Measurements from ENCODE around the gene LSAMP. TPM values are rescaled to one million over a fixed set of nuclear protein-coding genes. Genes with fewer than 3 reads are reported as not detected.

LSAMP gene
- total RNA-seq, 1 experiment from 2014 or later: 3.1 TPM

GRCh38 chr3:116226266-116226665 is 219.0 kb downstream of the LSAMP start:
- no peaks in the 10 kb centered on the region for H3K27me3 ChIP-seq (ENCODE audit: control insufficient read depth, insufficient read depth, low read length)
- ChIA-PET CTCF (no interaction called here), POLR2A (no interaction called here)
- H3K9me3 ChIP-seq (ENCODE audit: control insufficient read depth, insufficient read depth, low read depth, low read length): no peaks in the 10 kb centered on the region
- H3K4me3 ChIP-seq (ENCODE audit: low read depth in 2 of 2, low read length in 2 of 2): no peak overlapping the region
- no peaks in the 10 kb centered on the region for H3K4me1 ChIP-seq (ENCODE audit: control insufficient read depth, insufficient read depth, low read length)
- no peak for ATAC-seq
- no peak for DNase-seq (ENCODE audit: low read depth, low spot score)
- TF ChIP-seq POLR2AphosphoS5 (IDR thresholded peaks at IDR 0.05; ENCODE audit: low read depth, low read length) (no peak), CTCF (IDR thresholded peaks at IDR 0.05) (no peak), TCF7L2 (IDR thresholded peaks at IDR 0.05; ENCODE audit: low read depth, low read length) (no peak), SIN3A (IDR thresholded peaks at IDR 0.05; ENCODE audit: borderline replicate concordance, insufficient read depth, low read depth, low read length) (no peak), REST (IDR thresholded peaks at IDR 0.05; ENCODE audit: insufficient read depth in 1 of 2, low read depth in 2 of 2, low read length in 1 of 2) (no peak)
- no peak overlapping the region for H3K27ac ChIP-seq (ENCODE audit: low read length)
- no peaks in the 10 kb centered on the region; the same call in 1 of the 2 replicates for H3K36me3 ChIP-seq (ENCODE audit: control insufficient read depth, insufficient read depth, low read length)
- intact Hi-C loops (cut with micrococcal nuclease; ENCODE audit: unreplicated experiment): no loop called here
- BruUV-seq (replicated peaks): no TSS peak
- in situ Hi-C loops (cut with HindIII; ENCODE audit: low pct_unique_long_range_greater_than_20kb, low sequenced_read_pairs): no loop called here

GRCh38 chr3:116216761-116217160 is 228.5 kb downstream of the LSAMP start:
- no peaks in the 10 kb centered on the region for H3K36me3 ChIP-seq (ENCODE audit: control insufficient read depth, insufficient read depth, low read length)
- in situ Hi-C loops (cut with HindIII; ENCODE audit: low pct_unique_long_range_greater_than_20kb, low sequenced_read_pairs) (no loop called here), intact Hi-C loops (cut with micrococcal nuclease; ENCODE audit: unreplicated experiment) (no loop called here)
- H3K27ac ChIP-seq (ENCODE audit: low read length): no peak overlapping the region
- ChIA-PET POLR2A (no interaction called here), CTCF (no interaction called here)
- H3K4me3 ChIP-seq (ENCODE audit: low read depth in 2 of 2, low read length in 2 of 2): no peak overlapping the region
- DNase-seq (ENCODE audit: low read depth, low spot score) (no peak), ATAC-seq (no peak)
- no peaks in the 10 kb centered on the region for H3K4me1 ChIP-seq (ENCODE audit: control insufficient read depth, insufficient read depth, low read length)
- TF ChIP-seq TCF7L2 (IDR thresholded peaks at IDR 0.05; ENCODE audit: low read depth, low read length) (no peak), SIN3A (IDR thresholded peaks at IDR 0.05; ENCODE audit: borderline replicate concordance, insufficient read depth, low read depth, low read length) (no peak), CTCF (IDR thresholded peaks at IDR 0.05) (no peak)
- H3K9me3 ChIP-seq (ENCODE audit: control insufficient read depth, insufficient read depth, low read depth, low read length): peaks cover 3% of the 10 kb centered on the region; the same call in 1 of the 2 replicates
- H3K27me3 ChIP-seq (ENCODE audit: control insufficient read depth, insufficient read depth, low read length): no peaks in the 10 kb centered on the region
- BruUV-seq (replicated peaks): no TSS peak
